ENCODE data around the gene POLA1.

Gene POLA1

DNA sequence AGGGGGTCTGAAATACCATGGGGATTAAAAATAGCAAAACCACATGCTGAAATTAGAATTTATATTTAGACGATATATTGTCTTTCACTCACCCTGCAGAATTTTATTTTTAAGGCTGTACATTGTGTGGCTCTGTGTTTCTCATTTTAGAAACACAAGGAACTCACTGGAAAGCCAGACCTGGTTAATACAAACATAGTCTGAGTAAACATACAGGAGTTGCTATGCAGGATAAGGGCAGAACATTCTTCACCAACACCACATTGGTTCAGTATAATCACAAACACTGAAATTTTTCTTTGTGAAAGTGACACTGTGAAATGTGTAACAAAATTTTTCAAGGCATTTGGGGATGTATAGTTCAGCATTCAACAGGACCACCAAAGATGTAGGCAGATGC lies 206.5 kb downstream of the POLA1 start:
- no peak overlapping the region for H3K4me3 ChIP-seq (ENCODE audit: control insufficient read depth, low read depth, low read length)
- TF ChIP-seq, protein P1, sequence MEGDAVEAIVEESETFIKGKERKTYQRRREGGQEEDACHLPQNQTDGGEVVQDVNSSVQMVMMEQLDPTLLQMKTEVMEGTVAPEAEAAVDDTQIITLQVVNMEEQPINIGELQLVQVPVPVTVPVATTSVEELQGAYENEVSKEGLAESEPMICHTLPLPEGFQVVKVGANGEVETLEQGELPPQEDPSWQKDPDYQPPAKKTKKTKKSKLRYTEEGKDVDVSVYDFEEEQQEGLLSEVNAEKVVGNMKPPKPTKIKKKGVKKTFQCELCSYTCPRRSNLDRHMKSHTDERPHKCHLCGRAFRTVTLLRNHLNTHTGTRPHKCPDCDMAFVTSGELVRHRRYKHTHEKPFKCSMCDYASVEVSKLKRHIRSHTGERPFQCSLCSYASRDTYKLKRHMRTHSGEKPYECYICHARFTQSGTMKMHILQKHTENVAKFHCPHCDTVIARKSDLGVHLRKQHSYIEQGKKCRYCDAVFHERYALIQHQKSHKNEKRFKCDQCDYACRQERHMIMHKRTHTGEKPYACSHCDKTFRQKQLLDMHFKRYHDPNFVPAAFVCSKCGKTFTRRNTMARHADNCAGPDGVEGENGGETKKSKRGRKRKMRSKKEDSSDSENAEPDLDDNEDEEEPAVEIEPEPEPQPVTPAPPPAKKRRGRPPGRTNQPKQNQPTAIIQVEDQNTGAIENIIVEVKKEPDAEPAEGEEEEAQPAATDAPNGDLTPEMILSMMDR (conservative IDR thresholded peaks at IDR 0.05; ENCODE audit: control insufficient read depth, insufficient read depth, low read depth, low read length) = no peak
- no peak for DNase-seq (ENCODE audit: low read depth)

DNA sequence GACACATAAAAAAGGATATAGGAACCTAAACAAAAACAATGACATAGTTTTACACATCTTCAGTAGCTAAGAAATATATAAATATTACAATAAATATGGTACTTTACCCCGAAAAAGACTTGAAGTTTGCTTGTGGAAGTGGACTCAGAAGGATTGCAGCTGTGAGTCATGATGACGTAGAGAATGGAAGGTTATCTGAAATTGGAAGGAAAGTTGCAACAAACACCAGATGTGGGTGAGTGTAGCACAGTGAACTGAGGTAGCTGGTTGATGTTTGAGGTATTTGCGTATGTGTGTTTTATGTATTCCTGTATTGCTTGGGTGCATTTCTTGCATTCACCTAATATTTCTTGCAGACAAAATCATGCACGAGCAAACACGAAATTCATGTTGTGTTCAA lies 209.1 kb downstream of the POLA1 start:
- peak; percentile 86 for DNase-seq (ENCODE audit: low read depth)
- no peak overlapping the region for H3K4me3 ChIP-seq (ENCODE audit: control insufficient read depth, low read depth, low read length)
- TF ChIP-seq, protein P1 (conservative IDR thresholded peaks at IDR 0.05; ENCODE audit: control insufficient read depth, insufficient read depth, low read depth, low read length) = no peak

DNA sequence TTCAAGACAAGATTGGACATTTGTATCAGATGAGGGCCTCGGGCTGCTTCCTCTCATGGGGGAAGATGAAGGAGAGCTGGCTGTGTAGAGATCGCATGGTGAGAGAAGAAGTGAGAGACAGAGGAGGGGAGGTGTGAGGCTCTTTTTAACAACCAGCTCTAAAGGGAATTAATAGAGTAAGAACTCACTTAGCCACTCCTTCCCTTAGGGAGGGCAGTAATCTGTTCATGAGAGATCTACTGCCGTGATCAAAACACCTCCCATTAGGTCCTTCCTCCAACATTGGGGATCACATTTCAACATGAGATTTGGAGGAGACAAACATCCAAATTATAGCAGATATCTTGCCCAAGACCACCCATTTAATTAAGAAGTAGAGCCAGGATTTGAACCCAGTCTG lies 225.0 kb downstream of the POLA1 start:
- no peak for DNase-seq (ENCODE audit: low read depth)
- TF ChIP-seq, protein P1 (conservative IDR thresholded peaks at IDR 0.05; ENCODE audit: control insufficient read depth, insufficient read depth, low read depth, low read length) = no peak
- H3K4me3 ChIP-seq (ENCODE audit: control insufficient read depth, low read depth, low read length) = no peak overlapping the region

DNA sequence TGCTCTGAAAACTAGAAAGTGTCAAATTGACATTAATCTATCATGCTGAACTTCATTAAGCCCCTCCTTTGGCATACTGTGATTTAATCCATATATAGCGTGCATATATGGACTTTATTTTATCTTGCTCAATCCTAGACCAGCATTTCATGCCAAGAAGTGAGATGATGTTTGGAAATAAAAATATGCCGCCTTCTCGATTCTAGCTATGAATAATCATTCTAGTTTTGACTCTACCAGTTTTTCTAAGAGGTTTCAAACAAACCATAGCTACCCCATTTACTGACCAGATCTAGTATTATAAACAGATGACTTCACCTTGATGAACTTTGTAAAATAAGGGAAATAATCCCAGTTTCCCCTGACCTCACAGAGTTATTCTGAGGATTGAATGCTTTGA lies 227.1 kb downstream of the POLA1 start:
- TF ChIP-seq, protein P1 (conservative IDR thresholded peaks at IDR 0.05; ENCODE audit: control insufficient read depth, insufficient read depth, low read depth, low read length) = no peak
- DNase-seq (ENCODE audit: low read depth) = no peak
- H3K4me3 ChIP-seq (ENCODE audit: control insufficient read depth, low read depth, low read length) = no peak overlapping the region

DNA sequence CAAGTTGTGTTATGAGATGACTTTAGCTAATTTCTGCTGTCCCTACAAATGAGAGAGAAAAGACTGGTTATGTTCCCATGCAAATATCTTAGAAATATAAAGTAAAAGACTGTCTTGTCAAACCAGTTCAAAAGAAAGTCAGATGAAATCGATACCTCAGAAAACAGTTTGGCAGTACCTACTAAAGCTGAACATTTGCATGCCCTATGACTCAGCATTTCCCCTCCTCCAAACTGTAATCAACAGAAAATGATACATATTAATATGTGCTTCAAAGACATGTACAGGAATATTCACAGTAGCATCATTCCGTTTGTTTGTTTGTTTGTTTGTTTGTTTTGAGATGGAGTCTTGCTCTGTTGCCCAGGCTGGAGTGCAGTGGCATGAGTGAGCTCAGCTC lies 231.7 kb downstream of the POLA1 start:
- TF ChIP-seq, protein P1 (conservative IDR thresholded peaks at IDR 0.05; ENCODE audit: control insufficient read depth, insufficient read depth, low read depth, low read length) = no peak
- no peak overlapping the region for H3K4me3 ChIP-seq (ENCODE audit: control insufficient read depth, low read depth, low read length)
- peak; percentile 18 for DNase-seq (ENCODE audit: low read depth)

DNA sequence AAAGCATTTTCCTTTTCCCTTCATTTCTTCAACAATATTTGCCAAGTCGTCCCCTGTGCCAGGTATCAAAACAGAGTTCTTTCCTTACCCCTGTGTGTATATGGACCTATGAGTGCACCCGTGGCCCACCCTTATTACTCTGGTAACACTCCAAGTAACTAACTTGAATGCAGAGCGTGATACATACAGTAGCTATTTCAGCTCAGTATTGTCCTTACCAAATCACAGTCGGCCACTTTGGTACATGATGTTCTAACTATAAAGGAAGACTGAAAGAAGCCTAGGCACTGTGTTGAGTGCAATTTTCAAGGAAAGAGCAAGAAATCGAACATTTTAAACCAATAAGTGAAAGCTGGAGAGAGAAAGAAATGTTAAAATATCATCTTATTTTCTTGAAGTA lies 233.7 kb downstream of the POLA1 start:
- TF ChIP-seq, protein P1 (conservative IDR thresholded peaks at IDR 0.05; ENCODE audit: control insufficient read depth, insufficient read depth, low read depth, low read length) = no peak
- no peak for DNase-seq (ENCODE audit: low read depth)
- no peak overlapping the region for H3K4me3 ChIP-seq (ENCODE audit: control insufficient read depth, low read depth, low read length)

DNA sequence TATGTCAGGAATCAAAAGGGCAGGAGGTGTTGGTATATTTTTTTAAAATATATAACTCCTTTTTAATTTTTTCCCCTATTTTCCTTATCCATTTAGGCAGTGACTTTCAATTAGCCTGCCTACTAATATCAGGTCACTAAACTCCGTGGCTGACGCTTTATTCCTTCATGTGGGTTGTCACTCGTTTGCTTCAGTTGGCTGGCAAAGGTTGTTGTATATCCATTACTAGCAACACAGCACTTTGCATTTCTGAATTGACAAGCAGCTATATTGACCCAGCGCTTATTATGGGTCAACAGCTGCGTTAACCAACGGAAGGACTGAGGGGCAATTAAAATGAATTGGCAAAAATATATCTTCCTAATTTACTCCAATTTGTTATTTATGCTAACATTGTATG lies 234.4 kb downstream of the POLA1 start:
- DNase-seq (ENCODE audit: low read depth) = no peak
- TF ChIP-seq, protein P1 (conservative IDR thresholded peaks at IDR 0.05; ENCODE audit: control insufficient read depth, insufficient read depth, low read depth, low read length) = no peak
- H3K4me3 ChIP-seq (ENCODE audit: control insufficient read depth, low read depth, low read length) = no peak overlapping the region
